ENCODE data around the gene DOCK6.

Gene DOCK6

GRCh38 chr19:11274533-11275086 is 12.3 kb upstream of the DOCK6 start:
- H3K4me3 ChIP-seq (ENCODE audit: low read depth, low read length) = no peak overlapping the region
- no peak for TF ChIP-seq CTCF (IDR thresholded peaks at IDR 0.05; ENCODE audit: borderline replicate concordance, insufficient read depth, low read depth, low read length)

- no peak for TF ChIP-seq CTCF (IDR thresholded peaks at IDR 0.05; ENCODE audit: borderline replicate concordance, insufficient read depth, low read depth, low read length)
- H3K4me3 ChIP-seq (ENCODE audit: low read depth, low read length) = no peak overlapping the region
Observed at GRCh38 chr19:11273989-11274388, 11.7 kb upstream of the DOCK6 start.

- H3K4me3 ChIP-seq (ENCODE audit: low read depth, low read length) = no peak overlapping the region
- TF ChIP-seq CTCF (IDR thresholded peaks at IDR 0.05; ENCODE audit: borderline replicate concordance, insufficient read depth, low read depth, low read length) = no peak
Observed at GRCh38 chr19:11273296-11273695, 11.0 kb upstream of the DOCK6 start.

- no peak overlapping the region for H3K4me3 ChIP-seq (ENCODE audit: low read depth, low read length)
- TF ChIP-seq CTCF (IDR thresholded peaks at IDR 0.05; ENCODE audit: borderline replicate concordance, insufficient read depth, low read depth, low read length) = no peak
Observed at GRCh38 chr19:11269408-11269807, 7.1 kb upstream of the DOCK6 start.

GRCh38 chr19:11268783-11269267 is 6.5 kb upstream of the DOCK6 start:
- no peak for TF ChIP-seq CTCF (IDR thresholded peaks at IDR 0.05; ENCODE audit: borderline replicate concordance, insufficient read depth, low read depth, low read length)
- no peak overlapping the region for H3K4me3 ChIP-seq (ENCODE audit: low read depth, low read length)

GRCh38 chr19:11267316-11268085 is 5.2 kb upstream of the DOCK6 start:
- TF ChIP-seq CTCF (IDR thresholded peaks at IDR 0.05; ENCODE audit: borderline replicate concordance, insufficient read depth, low read depth, low read length) = no peak
- H3K4me3 ChIP-seq (ENCODE audit: low read depth, low read length) = no peak overlapping the region

GRCh38 chr19:11265785-11266236 is 3.5 kb upstream of the DOCK6 start:
- no peak overlapping the region for H3K4me3 ChIP-seq (ENCODE audit: low read depth, low read length)
- TF ChIP-seq CTCF (IDR thresholded peaks at IDR 0.05; ENCODE audit: borderline replicate concordance, insufficient read depth, low read depth, low read length) = no peak
